ENCODE measurements around the gene RDH5. TPM values are rescaled to one million over a fixed set of nuclear protein-coding genes. Genes with fewer than 3 reads are reported as not detected.

The RDH5 gene
- total and polyA plus RNA-seq, 2 donors from 2014 or later, result 11.1 to 30.2 TPM

DNA sequence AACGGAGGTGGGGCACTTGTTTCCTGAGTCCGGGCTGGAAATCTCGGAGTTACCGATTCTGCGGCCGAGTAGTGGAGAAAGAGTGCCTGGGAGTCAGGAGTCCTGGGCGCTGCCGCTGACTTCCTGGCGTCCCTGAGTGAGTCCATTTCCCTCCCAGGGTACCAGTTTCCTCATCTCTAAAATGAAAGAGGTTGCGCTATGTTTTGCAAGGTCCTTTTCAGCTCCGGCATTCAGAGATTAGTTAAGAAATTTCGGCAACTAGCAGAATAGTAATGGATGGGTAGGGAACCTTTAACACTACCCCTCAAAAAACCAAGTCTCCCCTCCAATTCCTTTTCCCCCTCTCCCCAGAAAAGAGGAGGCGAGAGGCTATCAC lies 3.6 kb upstream of the RDH5 start:
- DNase-seq (no peak), FAIRE-seq (no peak)
- TF ChIP-seq, protein P1, sequence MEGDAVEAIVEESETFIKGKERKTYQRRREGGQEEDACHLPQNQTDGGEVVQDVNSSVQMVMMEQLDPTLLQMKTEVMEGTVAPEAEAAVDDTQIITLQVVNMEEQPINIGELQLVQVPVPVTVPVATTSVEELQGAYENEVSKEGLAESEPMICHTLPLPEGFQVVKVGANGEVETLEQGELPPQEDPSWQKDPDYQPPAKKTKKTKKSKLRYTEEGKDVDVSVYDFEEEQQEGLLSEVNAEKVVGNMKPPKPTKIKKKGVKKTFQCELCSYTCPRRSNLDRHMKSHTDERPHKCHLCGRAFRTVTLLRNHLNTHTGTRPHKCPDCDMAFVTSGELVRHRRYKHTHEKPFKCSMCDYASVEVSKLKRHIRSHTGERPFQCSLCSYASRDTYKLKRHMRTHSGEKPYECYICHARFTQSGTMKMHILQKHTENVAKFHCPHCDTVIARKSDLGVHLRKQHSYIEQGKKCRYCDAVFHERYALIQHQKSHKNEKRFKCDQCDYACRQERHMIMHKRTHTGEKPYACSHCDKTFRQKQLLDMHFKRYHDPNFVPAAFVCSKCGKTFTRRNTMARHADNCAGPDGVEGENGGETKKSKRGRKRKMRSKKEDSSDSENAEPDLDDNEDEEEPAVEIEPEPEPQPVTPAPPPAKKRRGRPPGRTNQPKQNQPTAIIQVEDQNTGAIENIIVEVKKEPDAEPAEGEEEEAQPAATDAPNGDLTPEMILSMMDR (IDR thresholded peaks at IDR 0.05; ENCODE audit: borderline replicate concordance, extremely low read depth, insufficient read depth), result no peak
- Histone ChIP-seq H3K9me3 (ENCODE audit: control insufficient read depth in 2 of 3, insufficient read depth in 1 of 3, low read length in 3 of 3) (no peaks in the 10 kb centered on the region), H3K9ac (ENCODE audit: low read length in 3 of 3) (peak overlapping the region; percentile 58 to 85 (median 78)), H3K4me1 (ENCODE audit: control insufficient read depth in 2 of 3, insufficient read depth in 2 of 3, low read depth in 1 of 3, low read length in 3 of 3) (peaks cover 7 to 37% (median 27%) of the 10 kb centered on the region in 3 donors), H3K4me3 (ENCODE audit: low read length in 3 of 3) (peak overlapping the region; percentile 79 to 91 (median 83)), H3K27me3 (ENCODE audit: control insufficient read depth, insufficient read depth, low read length) (no peaks in the 10 kb centered on the region), H3K36me3 (ENCODE audit: control insufficient read depth in 2 of 3, insufficient read depth in 3 of 3, low read length in 3 of 3) (peaks cover 0 to 2% (median 0%) of the 10 kb centered on the region in 3 donors), H3K27ac (ENCODE audit: low read depth in 2 of 2, low read length in 2 of 2) (peak overlapping the region; percentile 77 to 89)
- intact Hi-C loops (cut with DNase I), result no loop called here

- peak overlapping the region; percentile 77 to 89 for H3K27ac ChIP-seq (ENCODE audit: low read depth in 2 of 2, low read length in 2 of 2)
- DNase-seq (peak in 1 of 5 donors; percentile 59), FAIRE-seq (no peak)
- H3K4me3 ChIP-seq (ENCODE audit: low read length in 3 of 3), result peak overlapping the region; percentile 79 to 91 (median 83)
- H3K4me1 ChIP-seq (ENCODE audit: control insufficient read depth in 2 of 3, insufficient read depth in 2 of 3, low read depth in 1 of 3, low read length in 3 of 3), result peaks cover 7 to 37% (median 27%) of the 10 kb centered on the region in 3 donors
- intact Hi-C loops (cut with DNase I), result no loop called here
- peaks cover 0 to 2% (median 0%) of the 10 kb centered on the region in 3 donors for H3K36me3 ChIP-seq (ENCODE audit: control insufficient read depth in 2 of 3, insufficient read depth in 3 of 3, low read length in 3 of 3)
- TF ChIP-seq, protein P1 (IDR thresholded peaks at IDR 0.05; ENCODE audit: borderline replicate concordance, extremely low read depth, insufficient read depth), result no peak
- H3K27me3 ChIP-seq (ENCODE audit: control insufficient read depth, insufficient read depth, low read length), result no peaks in the 10 kb centered on the region
- no peaks in the 10 kb centered on the region for H3K9me3 ChIP-seq (ENCODE audit: control insufficient read depth in 2 of 3, insufficient read depth in 1 of 3, low read length in 3 of 3)
- peak overlapping the region in 2 of 3 donors; percentile 5 to 85 for H3K9ac ChIP-seq (ENCODE audit: low read length in 3 of 3)
Observed at GRCh38 chr12:55717011-55718007, 2.9 kb upstream of the RDH5 start.

- TF ChIP-seq, protein P1 (IDR thresholded peaks at IDR 0.05; ENCODE audit: borderline replicate concordance, extremely low read depth, insufficient read depth), result no peak
- H3K27me3 ChIP-seq (ENCODE audit: control insufficient read depth, insufficient read depth, low read length), result no peaks in the 10 kb centered on the region
- peaks cover 0 to 2% (median under 1%) of the 10 kb centered on the region in 3 donors for H3K36me3 ChIP-seq (ENCODE audit: control insufficient read depth in 2 of 3, insufficient read depth in 3 of 3, low read length in 3 of 3)
- intact Hi-C loops (cut with DNase I), result no loop called here
- no peaks in the 10 kb centered on the region for H3K9me3 ChIP-seq (ENCODE audit: control insufficient read depth in 2 of 3, insufficient read depth in 1 of 3, low read length in 3 of 3)
- FAIRE-seq (no peak), DNase-seq (peak in 4 of 5 donors; percentile 74 to 89 (median 78))
- peak overlapping the region; percentile 0 to 41 for H3K27ac ChIP-seq (ENCODE audit: low read depth in 2 of 2, low read length in 2 of 2)
- H3K9ac ChIP-seq (ENCODE audit: low read length in 3 of 3), result peak overlapping the region in 1 of 3 donors; percentile 5
- no peak overlapping the region for H3K4me3 ChIP-seq (ENCODE audit: low read length in 3 of 3)
- H3K4me1 ChIP-seq (ENCODE audit: control insufficient read depth in 2 of 3, insufficient read depth in 2 of 3, low read depth in 1 of 3, low read length in 3 of 3), result peaks cover 7 to 40% (median 27%) of the 10 kb centered on the region in 3 donors
Observed at GRCh38 chr12:55718015-55718414, 2.2 kb upstream of the RDH5 start.

Measured in kidney (tissue), 14 donors.